ENCODE data around the gene PCCA.

Gene PCCA

GRCh38 chr13:100533588-100534041, 444.7 kb downstream of the PCCA start:
- peak; percentile 50 for DNase-seq

DNA sequence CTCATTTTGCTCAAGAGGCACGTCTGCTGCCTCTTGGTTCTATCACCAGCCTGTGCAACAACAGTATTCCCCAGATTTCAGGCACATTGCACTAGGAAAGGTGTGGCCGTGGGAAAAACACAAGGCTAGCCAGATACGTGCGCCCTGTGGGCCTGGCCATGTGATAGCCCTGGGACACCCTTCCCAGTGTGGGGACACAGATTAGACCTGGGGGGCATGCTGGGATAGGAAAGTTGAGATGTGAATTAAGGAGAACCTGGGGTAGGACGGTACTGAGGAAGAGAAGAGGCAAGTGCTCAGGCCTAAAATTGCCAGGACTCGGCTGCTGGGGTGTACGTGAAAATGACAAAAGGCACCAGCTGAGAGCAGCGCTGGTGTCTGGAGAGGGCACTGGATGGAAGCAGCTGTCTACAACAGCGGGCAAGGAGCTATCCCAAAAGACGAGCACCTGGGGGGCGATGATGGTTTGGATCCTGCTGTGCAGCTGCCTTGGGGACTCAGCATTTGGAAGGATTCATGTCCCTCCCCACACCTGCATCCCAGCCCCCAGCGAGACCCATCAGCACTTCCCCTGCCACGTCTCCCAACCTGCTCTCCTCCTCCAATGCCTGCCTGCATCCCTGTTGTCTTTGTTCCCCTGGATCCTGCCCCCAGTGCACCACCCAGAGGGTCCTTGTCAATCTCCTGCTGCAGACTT, 445.4 kb downstream of the PCCA start:
- no peak for DNase-seq

GRCh38 chr13:100534911-100535310, 446.0 kb downstream of the PCCA start:
- no peak for DNase-seq

DNA sequence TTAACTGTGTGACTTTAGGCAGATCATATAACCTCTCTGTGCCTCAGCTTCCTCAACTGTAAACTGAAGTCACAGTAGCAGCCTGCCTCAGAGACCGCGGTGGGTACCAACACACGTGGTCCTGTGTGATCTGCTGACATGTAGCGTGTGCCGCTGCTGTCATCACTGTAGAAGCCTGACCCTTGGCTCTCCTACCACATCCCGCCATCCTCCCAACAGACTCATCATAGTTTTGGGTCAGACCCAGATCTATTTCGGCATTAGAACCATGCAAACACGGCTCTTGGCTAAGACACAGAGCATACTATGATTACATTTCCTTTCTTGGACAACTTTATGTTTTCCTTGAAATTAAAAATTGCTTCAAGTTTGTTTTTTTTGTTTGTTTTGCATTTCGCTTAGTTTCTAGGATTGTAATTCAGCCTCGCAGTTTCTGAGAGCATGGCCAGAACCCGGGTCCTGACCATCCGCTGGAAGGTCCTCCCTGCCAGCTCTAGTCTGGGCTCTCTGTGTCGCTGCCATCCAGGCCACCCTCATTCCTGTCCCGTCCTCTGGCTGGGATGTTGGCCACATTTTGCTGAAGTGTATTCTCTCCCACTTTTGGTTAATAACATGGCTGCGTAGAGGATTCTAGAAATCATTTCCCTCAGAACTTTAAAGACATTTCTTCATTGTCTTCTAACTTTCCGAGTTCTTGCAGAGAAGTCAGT, 446.7 kb downstream of the PCCA start:
- no peak for DNase-seq

GRCh38 chr13:100536643-100537180, 447.8 kb downstream of the PCCA start:
- DNase-seq: no peak

DNA sequence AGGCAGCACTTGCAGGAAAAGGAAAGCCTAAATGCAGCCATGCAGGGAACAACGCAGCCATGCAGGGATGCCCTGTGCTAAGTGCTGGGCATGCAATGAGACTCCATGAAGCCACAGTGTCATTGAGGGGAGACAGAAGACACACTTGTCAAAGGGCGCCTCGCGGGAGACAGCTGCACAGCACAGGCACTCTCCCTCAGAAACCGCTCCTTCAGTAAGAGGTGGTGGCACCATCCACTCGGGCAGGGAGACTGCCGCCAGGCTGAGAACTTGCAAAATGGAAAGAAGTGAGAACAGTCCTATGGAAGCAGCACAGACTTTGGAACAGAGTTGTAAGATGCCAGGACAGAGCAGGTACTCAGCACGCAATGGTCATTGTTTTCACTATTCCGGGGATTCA, 448.6 kb downstream of the PCCA start:
- DNase-seq: no peak

- DNase-seq: no peak
Measured at GRCh38 chr13:100537951-100538462, 449.1 kb downstream of the PCCA start.

- no peak for DNase-seq
Measured at GRCh38 chr13:100540621-100541020, 451.7 kb downstream of the PCCA start.

- no peak for DNase-seq
Measured at GRCh38 chr13:100541897-100542825, 453.3 kb downstream of the PCCA start.

GRCh38 chr13:100542826-100543156, 453.9 kb downstream of the PCCA start:
- peak; percentile 1 for DNase-seq

DNA sequence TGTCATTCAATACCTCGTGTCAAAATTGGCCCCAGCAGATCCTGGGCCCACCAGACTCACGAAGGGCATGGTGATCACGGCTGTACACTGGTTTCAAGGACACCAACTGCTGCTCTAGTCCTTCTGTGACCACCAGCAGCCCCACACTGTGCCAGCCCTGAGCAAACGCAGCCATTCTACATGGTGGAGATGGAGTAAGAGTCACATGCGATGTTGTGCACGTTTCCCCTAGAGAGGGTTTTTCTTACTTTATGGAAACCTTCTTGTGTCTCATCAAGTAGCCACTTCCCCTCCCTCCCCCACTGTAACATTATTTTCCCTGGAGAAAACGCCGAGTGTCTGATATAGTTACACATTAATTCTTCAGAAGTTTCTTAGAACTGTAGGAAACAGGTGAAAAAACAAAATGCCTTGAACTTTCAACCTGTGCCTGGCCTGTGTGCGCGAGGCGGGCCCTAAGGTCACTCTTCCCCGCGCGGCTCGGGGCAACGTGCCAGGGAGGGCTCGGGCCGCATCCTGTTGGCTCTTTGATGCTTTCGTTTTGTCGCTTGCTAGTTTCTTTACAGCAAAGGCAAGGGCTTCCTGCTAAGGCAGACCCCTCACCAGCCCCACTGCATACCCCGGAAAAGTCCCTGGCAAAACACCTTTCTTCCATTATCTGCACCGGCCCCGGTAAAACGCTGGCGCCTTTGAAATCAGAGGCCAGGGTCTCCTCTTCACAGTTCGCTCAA, 455.1 kb downstream of the PCCA start:
- peak; percentile 1 for DNase-seq

DNA sequence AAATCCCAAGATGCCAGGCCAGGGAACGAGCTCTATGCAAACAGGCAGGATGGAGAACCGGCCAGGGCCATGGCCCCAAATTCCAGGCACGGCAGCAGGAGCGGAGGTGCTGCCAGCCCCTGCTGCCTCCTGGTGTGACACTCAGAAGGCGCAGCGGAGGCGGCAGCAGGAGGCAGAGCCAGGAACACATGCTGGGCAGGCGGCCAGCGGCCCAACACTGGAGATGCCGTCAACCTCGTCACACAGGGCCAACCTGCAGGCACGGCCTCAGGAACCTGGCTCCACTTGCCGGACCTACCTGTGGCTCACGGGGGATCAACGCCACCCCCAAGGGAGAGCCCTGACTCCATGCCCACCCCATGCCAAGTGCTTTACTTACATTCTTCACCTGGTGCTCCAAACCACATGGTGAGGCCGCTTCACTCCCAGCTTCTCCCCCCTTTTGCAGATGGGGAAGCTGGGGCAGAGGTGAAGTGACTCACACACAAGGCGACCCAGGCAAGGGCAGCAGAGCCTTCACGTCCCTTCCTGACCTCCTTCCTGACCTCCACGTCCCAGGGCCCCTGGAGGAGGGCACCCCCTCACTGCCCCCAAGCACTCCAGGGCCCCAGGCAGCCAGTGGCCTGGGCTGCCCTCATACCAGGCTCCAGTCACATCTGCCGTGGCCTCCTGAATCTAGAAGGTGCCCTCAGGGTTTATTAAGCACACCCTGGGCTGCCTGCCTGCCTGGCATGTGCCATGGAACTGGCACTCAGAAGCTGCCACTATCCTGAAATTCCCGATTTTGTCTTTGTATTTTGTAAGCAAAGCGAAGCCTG, 456.2 kb downstream of the PCCA start:
- DNase-seq: no peak

DNA sequence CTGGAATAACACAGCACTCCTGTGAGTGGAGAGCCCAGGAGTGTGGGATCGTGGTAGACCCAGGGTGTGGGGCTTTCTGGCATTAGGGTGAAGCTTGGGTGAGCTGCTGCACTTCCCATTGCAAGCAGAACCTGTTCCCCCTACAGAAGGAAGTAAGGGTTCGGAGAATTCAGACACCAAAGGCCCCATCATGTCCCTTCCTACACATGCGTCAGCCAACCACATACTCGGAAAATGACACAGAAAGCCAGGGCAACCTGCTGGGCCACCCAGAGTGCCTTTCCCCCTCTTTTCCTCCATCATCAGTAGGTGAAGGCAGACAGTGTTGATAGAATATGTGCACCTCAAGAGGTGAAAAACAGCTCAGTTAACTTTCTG, 456.8 kb downstream of the PCCA start:
- DNase-seq: no peak

- no peak for DNase-seq
Measured at GRCh38 chr13:100546713-100547405, 458.0 kb downstream of the PCCA start.

GRCh38 chr13:100547791-100548201, 458.9 kb downstream of the PCCA start:
- DNase-seq: no peak

DNA sequence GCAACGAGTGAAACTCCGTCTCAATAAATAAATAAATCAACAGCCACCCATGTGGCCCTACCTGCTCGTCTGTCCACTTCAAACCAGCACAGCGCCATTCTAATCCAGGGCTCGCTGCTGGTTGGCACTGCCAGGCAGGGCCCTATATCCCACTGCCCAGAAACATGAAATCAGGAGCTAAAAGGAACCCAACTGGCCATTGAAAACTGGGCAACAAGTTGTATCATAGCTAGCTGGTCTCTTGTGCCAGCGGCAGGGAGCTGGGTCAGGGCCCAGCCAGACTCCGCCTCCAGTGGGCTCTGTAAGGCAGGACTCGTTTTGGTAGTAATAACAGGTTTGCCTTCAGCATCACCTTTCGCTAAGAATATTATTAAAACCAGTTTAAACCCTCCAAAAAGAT, 460.4 kb downstream of the PCCA start:
- no peak for DNase-seq

DNA sequence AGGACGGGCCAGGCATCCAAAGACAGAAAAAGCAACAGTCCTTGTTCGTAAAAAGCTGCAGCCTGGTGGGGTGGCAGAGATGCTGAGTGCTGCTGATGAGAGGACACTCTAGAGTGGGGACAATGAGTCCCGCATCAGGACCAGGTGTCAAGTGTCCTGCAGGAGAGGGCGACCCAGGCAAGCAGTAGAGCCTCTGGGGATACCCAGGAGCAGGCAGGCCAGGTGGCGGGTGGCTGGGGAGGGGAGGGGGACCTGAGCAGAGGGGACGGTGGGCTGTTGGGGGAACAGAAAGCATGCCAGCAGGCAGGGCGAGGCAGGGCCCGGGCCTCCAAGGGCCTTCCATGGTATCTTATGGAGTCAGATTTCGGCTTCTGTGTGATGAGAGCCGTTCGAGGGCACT, 463.9 kb downstream of the PCCA start:
- no peak for DNase-seq

- DNase-seq: no peak
Measured at GRCh38 chr13:100559886-100560285, 471.0 kb downstream of the PCCA start.

DNA sequence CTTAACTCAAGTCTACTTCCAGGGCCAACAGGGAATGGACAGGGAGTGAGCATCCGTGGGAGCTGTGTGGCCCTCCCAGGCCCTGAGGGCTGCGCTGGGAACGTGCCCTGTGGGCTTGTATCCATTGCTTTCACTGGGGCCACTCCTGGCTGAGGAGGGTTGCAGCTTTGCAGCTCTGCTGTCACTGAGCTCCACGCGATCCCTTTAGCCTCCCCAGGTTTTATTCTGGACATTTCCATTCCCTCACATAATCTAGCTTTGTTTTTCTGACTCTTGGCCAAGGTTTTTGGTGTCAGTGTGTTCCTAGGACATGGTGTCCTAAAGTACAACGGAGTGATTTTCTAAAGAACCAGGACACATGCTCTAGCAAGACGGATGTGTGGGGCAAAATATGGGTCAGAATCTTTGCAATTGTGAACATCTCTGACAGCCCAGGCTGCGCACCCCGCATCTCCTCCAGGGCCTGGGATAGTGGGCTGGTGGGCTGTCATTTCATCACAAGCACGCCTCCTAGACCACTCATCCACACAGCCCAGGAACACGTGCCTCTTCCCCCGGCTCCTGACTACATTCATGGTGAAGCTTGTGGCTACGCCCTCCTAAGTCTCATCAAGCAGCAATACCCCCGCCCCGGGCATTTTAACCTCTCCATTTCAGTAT, 471.7 kb downstream of the PCCA start:
- DNase-seq: no peak

DNA sequence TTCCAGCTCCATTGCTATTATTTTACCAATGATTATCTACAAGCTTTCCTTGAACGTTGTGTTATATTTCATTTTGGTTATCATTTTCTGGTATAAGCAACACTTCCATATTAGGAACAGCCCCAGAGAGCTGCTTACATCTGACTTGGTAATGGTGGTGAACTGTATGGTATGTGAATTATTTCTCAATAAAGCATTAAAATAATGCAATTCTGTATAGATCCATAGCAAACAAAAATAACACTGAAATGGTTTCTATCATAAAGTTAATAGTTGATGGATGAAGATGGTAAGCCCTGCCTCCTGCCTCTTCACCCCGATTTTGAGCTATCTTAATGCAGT, 472.2 kb downstream of the PCCA start:
- no peak for DNase-seq
